Chondrocyte (in vitro differentiated cells): Measurements from ENCODE around the gene UGCG. TPM values are rescaled to one million over a fixed set of nuclear protein-coding genes. Genes with fewer than 3 reads are reported as not detected.
"Not testable (repeated sequence)": the region's sequence is repeated elsewhere in the genome, so short reads cannot be mapped to it uniquely, and the experiment has no call there.

Experiments
- DNase-seq: peaks from one replicate; pipeline ENCODE4 v3.0.0; 2021; ENCODE audit warnings: mixed read lengths, low spot score
- H3K27ac Mint-ChIP-seq: one replicate; pipeline ENCODE4 v1.8.0; 2021; ENCODE audit warnings: mild to moderate bottlenecking, moderate library complexity, mixed read lengths; ENCODE audit not compliant: unreplicated experiment
- H3K27me3 Mint-ChIP-seq: 2 replicates; pipeline ENCODE4 v1.8.0; 2021; ENCODE audit warnings: low read depth, mixed read lengths
- H3K36me3 Mint-ChIP-seq: 2 replicates; pipeline ENCODE4 v1.8.0; 2021; ENCODE audit warnings: low read depth, mixed read lengths
- H3K4me1 Mint-ChIP-seq: 2 replicates; pipeline ENCODE4 v1.8.0; 2021; ENCODE audit warnings: low read depth, mild to moderate bottlenecking, mixed read lengths
- H3K4me3 Mint-ChIP-seq: one replicate; pipeline ENCODE4 v1.8.0; 2021; ENCODE audit warnings: mild to moderate bottlenecking, moderate library complexity, mixed read lengths; ENCODE audit not compliant: unreplicated experiment
- H3K9me3 Mint-ChIP-seq: 2 replicates; pipeline ENCODE4 v1.8.0; 2021; ENCODE audit warnings: low read depth, mixed read lengths
- total RNA-seq: library from RNA; stranded (reverse); gene quantifications from 3 replicates; pipeline ENCODE4 v1.2.1, GENCODE V29; 2021
- TF ChIP-seq, protein P1 (sequence below): fragments of 200-600 bp; sonication (generic); IDR thresholded peaks from 2 replicates; pipeline ENCODE4 v1.5.0; 2021; ENCODE audit warnings: antibody characterized with exemption, mild to moderate bottlenecking, moderate library complexity

UGCG gene
- total RNA-seq, 1 donor from 2014 or later = 30.9 TPM

DNA sequence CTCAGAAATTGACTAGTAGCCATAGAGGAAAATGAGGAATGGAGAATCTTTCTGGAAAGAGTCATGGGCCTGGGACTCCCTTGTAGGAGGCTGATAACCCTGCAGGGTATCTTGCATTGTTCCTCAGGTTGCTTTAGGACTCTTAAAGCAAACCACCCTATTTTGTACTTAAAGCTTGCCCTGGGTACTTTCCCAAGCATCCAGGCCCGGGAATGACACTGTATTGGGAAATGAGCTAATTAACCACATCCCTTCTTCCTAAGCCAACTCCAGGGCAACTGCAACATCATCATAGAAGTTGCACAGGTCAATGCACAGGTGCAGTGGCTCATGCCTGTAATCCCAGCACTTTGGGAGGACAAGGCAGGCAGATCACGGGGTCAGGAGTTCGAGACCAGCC, 55.9 kb downstream of the UGCG start:
- TF ChIP-seq, protein P1, sequence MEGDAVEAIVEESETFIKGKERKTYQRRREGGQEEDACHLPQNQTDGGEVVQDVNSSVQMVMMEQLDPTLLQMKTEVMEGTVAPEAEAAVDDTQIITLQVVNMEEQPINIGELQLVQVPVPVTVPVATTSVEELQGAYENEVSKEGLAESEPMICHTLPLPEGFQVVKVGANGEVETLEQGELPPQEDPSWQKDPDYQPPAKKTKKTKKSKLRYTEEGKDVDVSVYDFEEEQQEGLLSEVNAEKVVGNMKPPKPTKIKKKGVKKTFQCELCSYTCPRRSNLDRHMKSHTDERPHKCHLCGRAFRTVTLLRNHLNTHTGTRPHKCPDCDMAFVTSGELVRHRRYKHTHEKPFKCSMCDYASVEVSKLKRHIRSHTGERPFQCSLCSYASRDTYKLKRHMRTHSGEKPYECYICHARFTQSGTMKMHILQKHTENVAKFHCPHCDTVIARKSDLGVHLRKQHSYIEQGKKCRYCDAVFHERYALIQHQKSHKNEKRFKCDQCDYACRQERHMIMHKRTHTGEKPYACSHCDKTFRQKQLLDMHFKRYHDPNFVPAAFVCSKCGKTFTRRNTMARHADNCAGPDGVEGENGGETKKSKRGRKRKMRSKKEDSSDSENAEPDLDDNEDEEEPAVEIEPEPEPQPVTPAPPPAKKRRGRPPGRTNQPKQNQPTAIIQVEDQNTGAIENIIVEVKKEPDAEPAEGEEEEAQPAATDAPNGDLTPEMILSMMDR = no peak
- Mint-ChIP-seq H3K36me3 (no peaks in the 10 kb centered on the region), H3K9me3 (no peaks in the 10 kb centered on the region), H3K4me3 (no peak overlapping the region), H3K4me1 (peaks cover 4% of the 10 kb centered on the region), H3K27ac (no peak overlapping the region), H3K27me3 (no peaks in the 10 kb centered on the region)
- no peak for DNase-seq

DNA sequence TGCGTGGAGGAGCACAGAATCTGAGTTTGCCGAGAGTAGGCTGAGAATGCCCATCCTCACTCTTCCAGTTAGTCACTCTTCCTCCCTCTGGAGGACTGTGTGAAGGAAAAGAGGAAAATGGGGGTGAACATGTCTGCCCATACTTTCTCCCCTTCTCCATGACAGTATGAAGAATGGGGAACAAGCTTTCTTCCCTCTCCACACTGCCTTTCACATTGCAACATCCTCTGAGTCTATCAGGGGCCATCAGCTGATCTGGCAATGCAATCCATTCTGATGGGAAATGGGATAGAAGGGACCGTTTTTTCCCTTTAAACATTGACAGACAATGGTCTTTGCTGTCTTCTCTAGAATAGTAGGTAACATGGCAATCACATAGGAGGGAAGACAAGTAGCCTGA, 56.8 kb downstream of the UGCG start:
- no peaks in the 10 kb centered on the region for H3K36me3 Mint-ChIP-seq
- TF ChIP-seq, protein P1 = no peak
- DNase-seq = no peak
- H3K4me3 Mint-ChIP-seq = no peak overlapping the region
- no peaks in the 10 kb centered on the region for H3K9me3 Mint-ChIP-seq
- peaks cover 13% of the 10 kb centered on the region for H3K4me1 Mint-ChIP-seq
- no peak overlapping the region for H3K27ac Mint-ChIP-seq
- no peaks in the 10 kb centered on the region for H3K27me3 Mint-ChIP-seq

DNA sequence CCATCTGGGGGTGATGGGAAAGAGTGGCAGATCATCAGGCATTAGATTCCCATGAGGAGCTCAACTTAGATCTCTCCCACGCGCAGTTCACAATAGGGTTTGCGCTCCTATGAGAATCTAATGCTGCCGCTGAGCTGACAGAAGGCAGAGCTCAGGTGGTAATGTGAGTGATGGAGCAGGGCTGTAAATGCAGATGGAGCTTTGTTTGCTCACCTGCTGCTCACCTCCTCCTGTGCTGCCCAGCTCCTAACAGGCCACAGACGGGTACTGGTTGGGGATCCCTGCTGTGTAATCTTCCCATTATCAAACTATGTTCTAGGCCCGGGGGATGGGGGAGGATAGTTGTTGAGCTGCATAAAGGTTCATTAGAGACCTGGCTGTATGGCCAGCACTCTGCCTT, 58.4 kb downstream of the UGCG start:
- DNase-seq = no peak
- H3K9me3 Mint-ChIP-seq = no peaks in the 10 kb centered on the region
- no peaks in the 10 kb centered on the region for H3K27me3 Mint-ChIP-seq
- H3K36me3 Mint-ChIP-seq = no peaks in the 10 kb centered on the region
- H3K4me3 Mint-ChIP-seq = no peak overlapping the region
- H3K4me1 Mint-ChIP-seq = peaks cover 29% of the 10 kb centered on the region
- H3K27ac Mint-ChIP-seq = no peak overlapping the region
- TF ChIP-seq, protein P1 = no peak

DNA sequence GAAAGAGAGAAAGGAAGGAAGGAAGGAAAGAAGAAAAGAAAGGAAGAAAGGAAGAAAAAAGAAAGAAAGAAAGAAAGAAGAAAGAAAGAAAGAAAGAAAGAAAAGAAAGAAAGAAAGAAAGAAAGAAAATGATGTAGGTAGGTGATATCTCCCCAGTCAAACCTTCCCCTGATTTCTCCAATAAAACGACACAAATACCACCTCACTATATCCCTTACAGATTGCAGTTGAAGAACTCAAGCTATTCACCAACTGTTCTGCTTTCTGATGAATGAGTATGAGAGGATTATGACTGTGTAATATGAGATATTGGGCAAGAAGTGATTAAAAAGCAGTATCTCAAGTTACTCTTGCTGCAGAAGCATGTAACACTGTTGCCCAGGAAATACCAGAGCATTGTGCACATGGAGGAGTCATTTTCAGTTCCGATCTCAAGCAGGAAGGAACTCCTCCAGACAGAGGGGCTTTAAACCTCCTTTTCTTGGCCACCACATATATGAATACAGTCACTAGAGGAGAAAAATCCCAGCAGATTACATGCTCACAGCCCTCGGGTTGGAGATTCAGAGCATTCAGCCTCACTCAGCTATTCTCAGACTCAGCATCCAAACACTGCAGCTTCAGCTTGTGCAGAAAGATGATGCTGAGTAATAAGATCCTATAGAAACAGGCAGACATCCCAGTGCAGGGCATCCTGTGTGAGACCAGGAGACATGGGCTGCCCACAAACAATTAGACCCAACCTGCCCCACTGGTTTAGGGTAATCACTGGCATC, 61.4 kb downstream of the UGCG start:
- Mint-ChIP-seq H3K9me3 (peaks cover 3% of the 10 kb centered on the region), H3K27ac (peak overlapping the region; percentile 92), H3K27me3 (no peaks in the 10 kb centered on the region), H3K4me1 (peaks cover 42% of the 10 kb centered on the region), H3K36me3 (no peaks in the 10 kb centered on the region), H3K4me3 (peak overlapping the region; percentile 57)
- DNase-seq = no peak
- TF ChIP-seq, protein P1 = no peak

DNA sequence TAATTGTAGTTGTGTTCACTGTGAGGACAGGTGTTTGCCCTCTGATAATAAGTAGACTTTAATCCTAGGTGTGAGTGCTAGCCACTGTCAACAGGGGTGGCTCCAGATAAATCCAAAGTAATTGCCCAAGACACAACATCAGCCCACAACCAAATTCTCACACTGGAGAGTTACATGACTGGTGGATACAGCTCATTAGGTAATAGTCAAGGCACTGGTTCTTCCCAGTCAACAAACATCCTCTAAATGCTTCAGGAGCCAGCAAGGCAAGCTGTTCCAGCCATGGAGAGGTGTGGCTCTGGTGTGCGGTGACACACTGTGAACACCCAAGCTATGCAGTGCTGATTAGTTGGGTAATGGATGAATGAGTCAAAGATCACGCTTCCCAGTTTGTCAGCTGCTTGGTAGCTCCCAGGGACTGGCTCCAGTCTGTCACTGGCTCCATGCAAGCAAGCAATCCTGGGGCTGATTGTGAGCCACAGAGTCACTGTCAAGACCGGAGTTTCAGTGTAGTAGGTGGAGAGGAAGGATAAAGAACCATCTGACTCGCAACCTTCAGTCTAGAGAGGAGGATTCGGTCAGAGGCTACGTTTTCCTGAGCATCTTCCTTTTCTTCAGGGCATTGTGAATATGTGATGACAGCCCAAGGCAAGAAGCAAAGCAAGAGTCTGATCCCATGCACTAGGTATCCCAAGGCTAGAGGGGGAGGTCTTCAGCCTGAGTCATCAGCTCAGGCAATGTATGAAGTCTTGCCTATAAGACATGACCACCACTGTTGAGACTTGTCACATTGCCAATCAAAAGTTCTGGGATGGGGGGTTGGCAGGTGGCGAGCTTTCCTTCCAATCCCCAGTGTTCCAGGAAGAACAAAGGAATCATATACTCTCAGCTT, 63.1 kb downstream of the UGCG start:
- peaks cover 42% of the 10 kb centered on the region for H3K4me1 Mint-ChIP-seq
- DNase-seq = no peak

DNA sequence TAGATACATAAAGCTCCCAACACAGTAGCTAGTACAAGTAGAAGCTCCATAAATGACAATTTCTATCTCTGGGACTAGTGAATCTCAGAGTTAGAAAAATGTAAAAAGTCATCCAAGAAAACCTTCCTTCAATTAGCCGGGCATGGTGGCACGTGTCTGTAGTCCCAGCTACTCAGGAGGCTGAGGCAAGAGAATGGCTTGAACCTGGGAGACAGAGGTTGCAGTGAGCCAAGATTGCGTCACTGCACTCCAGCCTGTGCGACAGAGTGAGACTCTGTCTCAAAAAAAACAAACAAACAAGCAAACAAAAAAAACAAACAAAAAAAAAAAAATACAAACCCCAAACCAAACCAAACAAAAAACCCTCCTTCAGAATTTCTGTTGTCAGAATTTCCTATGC, 63.9 kb downstream of the UGCG start:
- peaks cover 50% of the 10 kb centered on the region for H3K4me1 Mint-ChIP-seq
- H3K27ac Mint-ChIP-seq, H3K36me3 Mint-ChIP-seq, H3K9me3 Mint-ChIP-seq, DNase-seq, H3K27me3 Mint-ChIP-seq, H3K4me3 Mint-ChIP-seq: not testable (repeated sequence)

More for the DNA sequence above, 63.1 kb downstream of the UGCG start:
- H3K36me3 Mint-ChIP-seq = no peaks in the 10 kb centered on the region
- H3K27ac Mint-ChIP-seq = peak overlapping the region; percentile 95
- H3K4me3 Mint-ChIP-seq = no peak overlapping the region
- no peaks in the 10 kb centered on the region for H3K27me3 Mint-ChIP-seq
- TF ChIP-seq, protein P1 = no peak
- H3K9me3 Mint-ChIP-seq = peaks cover 3% of the 10 kb centered on the region
